Measurements from ENCODE around the gene MAFG. TPM values are rescaled to one million over a fixed set of nuclear protein-coding genes. Genes with fewer than 3 reads are reported as not detected.
A peak's percentile ranks its signal among the peaks of the same experiment; 100 is the strongest.

MAFG gene
- total RNA-seq, 1 experiment from 2014 or later, result 29.8 TPM

DNA sequence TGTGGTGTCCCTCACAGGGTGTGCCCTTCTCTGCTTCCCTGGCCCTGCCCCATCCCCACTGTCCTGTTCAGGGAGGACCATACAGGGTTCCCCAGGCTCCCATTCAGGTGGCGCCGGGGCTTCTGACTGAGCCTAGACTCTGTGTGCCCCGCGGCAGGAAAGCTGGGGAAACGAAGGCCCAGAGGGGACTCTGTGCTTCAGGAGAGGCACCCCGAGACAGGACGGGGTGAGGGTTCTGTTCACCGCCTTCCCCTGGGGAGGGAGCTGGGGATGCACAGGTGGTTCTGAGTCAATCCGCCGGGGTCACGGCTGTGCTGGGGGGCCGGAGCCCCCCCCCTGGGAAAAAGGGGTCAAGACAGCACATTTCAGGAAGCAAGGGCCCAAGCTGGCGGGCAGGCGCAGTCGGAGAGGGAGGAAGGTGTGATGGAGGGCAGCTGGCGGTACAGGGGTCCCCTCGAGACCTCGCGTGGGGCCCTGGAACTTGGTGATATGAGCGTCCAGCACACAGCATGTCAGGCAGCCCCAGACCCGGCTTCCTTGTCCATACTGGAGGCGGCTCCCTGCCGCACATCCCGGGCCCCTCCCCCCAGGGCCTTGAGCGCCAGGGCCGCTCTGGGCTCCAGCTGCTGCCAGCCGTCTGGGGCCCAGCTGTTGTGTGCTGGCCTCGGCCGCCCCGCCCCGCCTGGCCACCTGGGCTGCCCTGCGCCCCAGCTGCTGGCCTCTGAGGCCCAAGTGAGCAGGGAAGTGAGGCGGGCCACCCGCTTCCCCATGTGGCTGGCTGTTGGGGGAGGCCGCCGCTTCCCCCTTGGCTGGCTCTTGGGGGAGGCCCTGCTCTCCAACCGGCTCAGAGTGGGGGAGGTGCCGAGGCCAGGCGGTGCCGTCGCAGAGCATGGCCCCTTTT is 39.1 kb upstream of the MAFG start:
- peak; percentile 58 for ATAC-seq
- CTCF ChIA-PET, result interaction anchor here (0.8 to 2.5 kb wide), 11 partner anchors 14 to 97 kb away, joined by 3 to 13 read pairs (median 5); partner anchors contain the start of genes DCXR and MAFG
- H3K36me3 Mint-ChIP-seq, result no peaks in the 10 kb centered on the region

More for the DNA sequence above, 39.1 kb upstream of the MAFG start:
- no peak overlapping the region for H3K4me3 Mint-ChIP-seq
- H3K27me3 Mint-ChIP-seq (ENCODE audit: low read depth), result peaks cover 71% of the 10 kb centered on the region
- POLR2A ChIA-PET, result no interaction called here
- H3K27ac Mint-ChIP-seq, result no peak overlapping the region
- 0 out of 2 replicates have a peak, but pooled peaks have one; percentile 5 for TF ChIP-seq FOXP1 (CRISPR knock-in tag; IDR thresholded peaks at IDR 0.05; ENCODE audit: borderline replicate concordance)
- TF ChIP-seq AR (CRISPR knock-in tag; IDR thresholded peaks at IDR 0.05), result no peak
- TF ChIP-seq ELF4 (CRISPR knock-in tag; IDR thresholded peaks at IDR 0.05; ENCODE audit: low read depth), result 0 out of 2 replicates have a peak, but pooled peaks have one; percentile 32
- TF ChIP-seq NFYB (CRISPR knock-in tag; conservative IDR thresholded peaks at IDR 0.05; ENCODE audit: low read depth), result no peak
- peak; percentile 78 for TF ChIP-seq GABPB1 (CRISPR knock-in tag; IDR thresholded peaks at IDR 0.05)
- TF ChIP-seq ZNF423 (CRISPR knock-in tag; IDR thresholded peaks at IDR 0.05), result peak; percentile 43
- TF ChIP-seq, protein P1, sequence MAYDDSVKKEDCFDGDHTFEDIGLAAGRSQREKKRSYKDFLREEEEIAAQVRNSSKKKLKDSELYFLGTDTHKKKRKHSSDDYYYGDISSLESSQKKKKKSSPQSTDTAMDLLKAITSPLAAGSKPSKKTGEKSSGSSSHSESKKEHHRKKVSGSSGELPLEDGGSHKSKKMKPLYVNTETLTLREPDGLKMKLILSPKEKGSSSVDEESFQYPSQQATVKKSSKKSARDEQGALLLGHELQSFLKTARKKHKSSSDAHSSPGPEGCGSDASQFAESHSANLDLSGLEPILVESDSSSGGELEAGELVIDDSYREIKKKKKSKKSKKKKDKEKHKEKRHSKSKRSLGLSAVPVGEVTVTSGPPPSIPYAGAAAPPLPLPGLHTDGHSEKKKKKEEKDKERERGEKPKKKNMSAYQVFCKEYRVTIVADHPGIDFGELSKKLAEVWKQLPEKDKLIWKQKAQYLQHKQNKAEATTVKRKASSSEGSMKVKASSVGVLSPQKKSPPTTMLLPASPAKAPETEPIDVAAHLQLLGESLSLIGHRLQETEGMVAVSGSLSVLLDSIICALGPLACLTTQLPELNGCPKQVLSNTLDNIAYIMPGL (CRISPR knock-in tag; IDR thresholded peaks at IDR 0.05), result 0 out of 2 replicates have a peak, but pooled peaks have one; percentile 28
- TF ChIP-seq, protein P2, sequence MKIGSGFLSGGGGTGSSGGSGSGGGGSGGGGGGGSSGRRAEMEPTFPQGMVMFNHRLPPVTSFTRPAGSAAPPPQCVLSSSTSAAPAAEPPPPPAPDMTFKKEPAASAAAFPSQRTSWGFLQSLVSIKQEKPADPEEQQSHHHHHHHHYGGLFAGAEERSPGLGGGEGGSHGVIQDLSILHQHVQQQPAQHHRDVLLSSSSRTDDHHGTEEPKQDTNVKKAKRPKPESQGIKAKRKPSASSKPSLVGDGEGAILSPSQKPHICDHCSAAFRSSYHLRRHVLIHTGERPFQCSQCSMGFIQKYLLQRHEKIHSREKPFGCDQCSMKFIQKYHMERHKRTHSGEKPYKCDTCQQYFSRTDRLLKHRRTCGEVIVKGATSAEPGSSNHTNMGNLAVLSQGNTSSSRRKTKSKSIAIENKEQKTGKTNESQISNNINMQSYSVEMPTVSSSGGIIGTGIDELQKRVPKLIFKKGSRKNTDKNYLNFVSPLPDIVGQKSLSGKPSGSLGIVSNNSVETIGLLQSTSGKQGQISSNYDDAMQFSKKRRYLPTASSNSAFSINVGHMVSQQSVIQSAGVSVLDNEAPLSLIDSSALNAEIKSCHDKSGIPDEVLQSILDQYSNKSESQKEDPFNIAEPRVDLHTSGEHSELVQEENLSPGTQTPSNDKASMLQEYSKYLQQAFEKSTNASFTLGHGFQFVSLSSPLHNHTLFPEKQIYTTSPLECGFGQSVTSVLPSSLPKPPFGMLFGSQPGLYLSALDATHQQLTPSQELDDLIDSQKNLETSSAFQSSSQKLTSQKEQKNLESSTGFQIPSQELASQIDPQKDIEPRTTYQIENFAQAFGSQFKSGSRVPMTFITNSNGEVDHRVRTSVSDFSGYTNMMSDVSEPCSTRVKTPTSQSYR (CRISPR knock-in tag; IDR thresholded peaks at IDR 0.05), result 0 out of 2 replicates have a peak, but pooled peaks have one; percentile 62
- no peak for TF ChIP-seq USF2 (CRISPR knock-in tag; IDR thresholded peaks at IDR 0.05)
- DNase-seq (ENCODE audit: low spot score), result peak; percentile 69
- H3K9me3 Mint-ChIP-seq, result no peaks in the 10 kb centered on the region
- peaks cover 16% of the 10 kb centered on the region for H3K4me1 Mint-ChIP-seq

Measured in WTC11 (cell line).